ENCODE results near the gene CHCHD3.

DNA sequence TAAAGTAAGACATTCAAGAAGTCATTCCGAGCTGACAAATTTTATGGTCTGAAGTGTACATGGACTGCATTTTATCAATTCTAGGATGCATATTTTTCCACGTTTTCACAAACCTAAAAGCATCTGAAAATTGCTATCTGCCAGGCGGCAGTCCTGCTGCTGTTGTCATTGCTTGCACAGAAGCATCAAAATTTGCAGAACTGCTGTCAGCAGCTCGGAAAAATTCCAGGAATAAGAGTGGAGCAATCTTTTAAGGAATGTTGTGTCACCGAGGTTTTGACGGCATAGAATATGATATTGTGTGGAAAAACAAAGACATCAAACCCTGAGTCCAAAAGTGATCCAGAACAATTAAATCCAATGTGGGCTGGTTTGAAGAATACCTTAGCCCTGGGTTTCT lies 61.4 kb downstream of the CHCHD3 start:
- TF ChIP-seq EZH2 (IDR thresholded peaks at IDR 0.05; ENCODE audit: low read length, missing control alignments) (no peak), CTCF (conservative IDR thresholded peaks at IDR 0.05 in 1 of 2, IDR thresholded peaks at IDR 0.05 in 1 of 2; ENCODE audit: low read depth in 1 of 2, low read length in 2 of 2) (no peak)
